GM19025 (cell line): ENCODE results near the gene SGMS1.
"Not testable (repeated sequence)": the region's sequence is repeated elsewhere in the genome, so short reads cannot be mapped to it uniquely, and the experiment has no call there.

Experiments used
- ATAC-seq: cut with Tn5 transposase; IDR thresholded peaks from one replicate; pipeline ENCODE4 v1.9.1; 2021; ENCODE audit warnings: mild to moderate bottlenecking, low read depth, moderate library complexity; ENCODE audit not compliant: unreplicated experiment

SGMS1 gene

GRCh38 chr10:50561816-50562215 lies 61.9 kb downstream of the SGMS1 start:
- ATAC-seq, result no peak

GRCh38 chr10:50561266-50561665 lies 62.5 kb downstream of the SGMS1 start:
- no peak for ATAC-seq

- ATAC-seq, result no peak
These were observed 63.4 kb downstream of the SGMS1 start for GRCh38 chr10:50560370-50560769.

GRCh38 chr10:50558371-50558770 lies 65.4 kb downstream of the SGMS1 start:
- ATAC-seq, result no peak

- ATAC-seq, result no peak
These were observed 66.5 kb downstream of the SGMS1 start for GRCh38 chr10:50557130-50557682.

- ATAC-seq, result no peak
These were observed 67.3 kb downstream of the SGMS1 start for GRCh38 chr10:50556237-50557120.

- no peak for ATAC-seq
These were observed 68.7 kb downstream of the SGMS1 start for GRCh38 chr10:50554995-50555568.

- ATAC-seq, result no peak
These were observed 69.3 kb downstream of the SGMS1 start for GRCh38 chr10:50554376-50554994.

GRCh38 chr10:50552771-50553535 lies 70.8 kb downstream of the SGMS1 start:
- ATAC-seq, result no peak

- no peak for ATAC-seq
These were observed 71.4 kb downstream of the SGMS1 start for GRCh38 chr10:50552308-50552707.

- ATAC-seq, result no peak
These were observed 71.9 kb downstream of the SGMS1 start for GRCh38 chr10:50551894-50552293.

GRCh38 chr10:50550291-50550839 lies 73.4 kb downstream of the SGMS1 start:
- ATAC-seq, result no peak

GRCh38 chr10:50549186-50549585 lies 74.6 kb downstream of the SGMS1 start:
- not testable (repeated sequence) for ATAC-seq

GRCh38 chr10:50548481-50548880 lies 75.3 kb downstream of the SGMS1 start:
- ATAC-seq, result not testable (repeated sequence)

- ATAC-seq, result not testable (repeated sequence)
These were observed 77.5 kb downstream of the SGMS1 start for GRCh38 chr10:50546287-50546686.

- no peak for ATAC-seq
These were observed 77.9 kb downstream of the SGMS1 start for GRCh38 chr10:50545846-50546245.

- no peak for ATAC-seq
These were observed 78.8 kb downstream of the SGMS1 start for GRCh38 chr10:50544857-50545429.

- no peak for ATAC-seq
These were observed 79.5 kb downstream of the SGMS1 start for GRCh38 chr10:50544095-50544856.

- ATAC-seq, result no peak
These were observed 80.9 kb downstream of the SGMS1 start for GRCh38 chr10:50542871-50543270.
